Brain microvascular endothelial cell (primary cell): ENCODE measurements around the gene BMPER.

Experiments
- DNase-seq: peaks from one replicate; pipeline ENCODE4 v3.0.0-alpha.2; 2020
- H3K27ac ChIP-seq: fragments of 250-450 bp; sonication (Bioruptor Pico); 2 replicates; pipeline ENCODE4 v1.5.1; 2020; ENCODE audit warnings: mild to moderate bottlenecking, moderate library complexity
- H3K27me3 ChIP-seq: fragments of 250-450 bp; sonication (Bioruptor Pico); replicated peaks from 2 replicates; pipeline ENCODE4 v1.5.1; 2020; ENCODE audit warnings: mild to moderate bottlenecking
- H3K36me3 ChIP-seq: fragments of 250-450 bp; sonication (Bioruptor Pico); replicated peaks from 2 replicates; pipeline ENCODE4 v1.5.1; 2020; ENCODE audit warnings: mild to moderate bottlenecking
- H3K4me3 ChIP-seq: 2 replicates; pipeline ENCODE4 v1.5.1; 2011; ENCODE audit warnings: low read depth, mild to moderate bottlenecking, control low read depth, low read length, moderate library complexity
- CTCF ChIP-seq: IDR thresholded peaks from 2 replicates; pipeline ENCODE4 v1.5.1; 2011; ENCODE audit warnings: low read depth, mild to moderate bottlenecking, moderate library complexity, low read length, control low read depth, inconsistent platforms; ENCODE audit errors: missing control alignments
- in situ Hi-C: cut with HindIII; loops from 2 replicates; pipeline ENCODE4 v1.10.0; 2017; ENCODE audit warnings: low sequenced_read_pairs, low pct_ligation_motif_present

The BMPER gene

GRCh38 chr7:34067005-34067778 lies 161.9 kb downstream of the BMPER start:
- Histone ChIP-seq H3K27me3 (no peaks in the 10 kb centered on the region), H3K4me3 (no peak overlapping the region), H3K36me3 (no peaks in the 10 kb centered on the region), H3K27ac (no peak overlapping the region)
- in situ Hi-C loops: no loop called here
- no peak for TF ChIP-seq CTCF
- DNase-seq: no peak

- Histone ChIP-seq H3K27ac (peak overlapping the region; percentile 93), H3K4me3 (no peak overlapping the region), H3K27me3 (no peaks in the 10 kb centered on the region), H3K36me3 (no peaks in the 10 kb centered on the region)
- DNase-seq: peak; percentile 76
- TF ChIP-seq CTCF: no peak
- in situ Hi-C loops: no loop called here
These were observed 164.3 kb downstream of the BMPER start for GRCh38 chr7:34069676-34070075.

- Histone ChIP-seq H3K27me3 (no peaks in the 10 kb centered on the region), H3K4me3 (no peak overlapping the region), H3K27ac (peak overlapping the region; percentile 93), H3K36me3 (no peaks in the 10 kb centered on the region)
- in situ Hi-C loops: no loop called here
- DNase-seq: peak; percentile 67
- no peak for TF ChIP-seq CTCF
These were observed 165.4 kb downstream of the BMPER start for GRCh38 chr7:34070511-34071323.

GRCh38 chr7:34073676-34074075 lies 168.3 kb downstream of the BMPER start:
- in situ Hi-C loops: no loop called here
- Histone ChIP-seq H3K27ac (no peak overlapping the region), H3K27me3 (no peaks in the 10 kb centered on the region), H3K4me3 (no peak overlapping the region), H3K36me3 (no peaks in the 10 kb centered on the region)
- TF ChIP-seq CTCF: no peak
- DNase-seq: no peak

GRCh38 chr7:34074421-34074820 lies 169.1 kb downstream of the BMPER start:
- no peaks in the 10 kb centered on the region for H3K36me3 ChIP-seq
- no peaks in the 10 kb centered on the region for H3K27me3 ChIP-seq
- TF ChIP-seq CTCF: no peak
- in situ Hi-C loops: no loop called here
- no peak overlapping the region for H3K4me3 ChIP-seq
- no peak for DNase-seq
- no peak overlapping the region for H3K27ac ChIP-seq
